ENCODE measurements around the gene ASB9.
"Not testable (repeated sequence)": the region's sequence is repeated elsewhere in the genome, so short reads cannot be mapped to it uniquely, and the experiment has no call there.

ASB9 gene

GRCh38 chrX:15240414-15240813 is 29.5 kb downstream of the ASB9 start:
- no peak for DNase-seq

GRCh38 chrX:15236146-15236545 is 33.7 kb downstream of the ASB9 start:
- DNase-seq: no peak

GRCh38 chrX:15235001-15235400 is 34.9 kb downstream of the ASB9 start:
- DNase-seq: no peak

- no peak for DNase-seq
Measured at GRCh38 chrX:15233416-15234015, 36.4 kb downstream of the ASB9 start.

- DNase-seq: no peak
Measured at GRCh38 chrX:15224747-15225146, 45.1 kb downstream of the ASB9 start.

- no peak for DNase-seq
Measured at GRCh38 chrX:15221321-15221720, 48.6 kb downstream of the ASB9 start.

GRCh38 chrX:15217161-15217560 is 52.7 kb downstream of the ASB9 start:
- DNase-seq: no peak

- no peak for DNase-seq
Measured at GRCh38 chrX:15216280-15216679, 53.6 kb downstream of the ASB9 start.

GRCh38 chrX:15215366-15215765 is 54.5 kb downstream of the ASB9 start:
- no peak for DNase-seq

GRCh38 chrX:15214588-15214987 is 55.3 kb downstream of the ASB9 start:
- DNase-seq: no peak

GRCh38 chrX:15209096-15209495 is 60.8 kb downstream of the ASB9 start:
- no peak for DNase-seq

GRCh38 chrX:15207994-15208393 is 61.9 kb downstream of the ASB9 start:
- DNase-seq: no peak

- no peak for DNase-seq
Measured at GRCh38 chrX:15207384-15207783, 62.5 kb downstream of the ASB9 start.

- DNase-seq: no peak
Measured at GRCh38 chrX:15206306-15206705, 63.6 kb downstream of the ASB9 start.

GRCh38 chrX:15204130-15204751 is 65.6 kb downstream of the ASB9 start:
- no peak for DNase-seq

GRCh38 chrX:15203694-15204093 is 66.2 kb downstream of the ASB9 start:
- DNase-seq: no peak

GRCh38 chrX:15202454-15203177 is 67.3 kb downstream of the ASB9 start:
- DNase-seq: no peak

- no peak for DNase-seq
Measured at GRCh38 chrX:15200871-15201270, 69.0 kb downstream of the ASB9 start.

GRCh38 chrX:15198608-15199202 is 71.2 kb downstream of the ASB9 start:
- not testable (repeated sequence) for DNase-seq

- no peak for DNase-seq
Measured at GRCh38 chrX:15194146-15194545, 75.7 kb downstream of the ASB9 start.

Data from cortex of kidney (tissue), 1 donor.